HS-27A (cell line): ENCODE results near the gene LCORL.
"Not testable (repeated sequence)": the region's sequence is repeated elsewhere in the genome, so short reads cannot be mapped to it uniquely, and the experiment has no call there.

ENCODE experiments used
- DNase-seq: peaks from one replicate; pipeline ENCODE4 v3.0.0-alpha.2; 2012; ENCODE audit warnings: low read depth, missing footprints

LCORL gene

GRCh38 chr4:17932041-17932440, 89.5 kb downstream of the LCORL start:
- DNase-seq, result no peak

- no peak for DNase-seq
These were observed 91.3 kb downstream of the LCORL start for GRCh38 chr4:17930256-17930655.

- DNase-seq, result no peak
These were observed 97.4 kb downstream of the LCORL start for GRCh38 chr4:17924189-17924588.

GRCh38 chr4:17921451-17921850, 100.1 kb downstream of the LCORL start:
- no peak for DNase-seq

- no peak for DNase-seq
These were observed 100.9 kb downstream of the LCORL start for GRCh38 chr4:17920681-17921080.

GRCh38 chr4:17915439-17915838, 106.1 kb downstream of the LCORL start:
- DNase-seq, result no peak

GRCh38 chr4:17912011-17912410, 109.5 kb downstream of the LCORL start:
- DNase-seq, result no peak

GRCh38 chr4:17911608-17912007, 109.9 kb downstream of the LCORL start:
- no peak for DNase-seq

GRCh38 chr4:17898553-17899055, 123.0 kb downstream of the LCORL start:
- DNase-seq, result no peak

GRCh38 chr4:17895481-17895880, 126.1 kb downstream of the LCORL start:
- no peak for DNase-seq

GRCh38 chr4:17894421-17894820, 127.1 kb downstream of the LCORL start:
- no peak for DNase-seq

- DNase-seq, result no peak
These were observed 131.9 kb downstream of the LCORL start for GRCh38 chr4:17889692-17890091.

GRCh38 chr4:17884511-17884910, 137.0 kb downstream of the LCORL start:
- DNase-seq, result no peak

GRCh38 chr4:17884063-17884462, 137.5 kb downstream of the LCORL start:
- DNase-seq, result no peak

GRCh38 chr4:17877661-17878060, 143.9 kb downstream of the LCORL start:
- no peak for DNase-seq

GRCh38 chr4:17876943-17877342, 144.6 kb downstream of the LCORL start:
- no peak for DNase-seq

- DNase-seq, result no peak
These were observed 146.0 kb downstream of the LCORL start for GRCh38 chr4:17875402-17876070.

GRCh38 chr4:17869327-17869726, 152.2 kb downstream of the LCORL start:
- no peak for DNase-seq

GRCh38 chr4:17867276-17867675, 154.3 kb downstream of the LCORL start:
- no peak for DNase-seq

GRCh38 chr4:17866810-17867209, 154.7 kb downstream of the LCORL start:
- DNase-seq, result no peak

- no peak for DNase-seq
These were observed 155.6 kb downstream of the LCORL start for GRCh38 chr4:17865866-17866363.

- not testable (repeated sequence) for DNase-seq
These were observed 159.6 kb downstream of the LCORL start for GRCh38 chr4:17861906-17862305.

- no peak for DNase-seq
These were observed 161.7 kb downstream of the LCORL start for GRCh38 chr4:17859793-17860406.

GRCh38 chr4:17854036-17854435, 167.5 kb downstream of the LCORL start:
- DNase-seq, result no peak
